GM12878 (cell line): ENCODE results near the gene MVB12B.

Source experiments
- POLR2A ChIP-seq: IDR thresholded peaks from 2 replicates; pipeline ENCODE4 v1.6.1; 2011; ENCODE audit warnings: low read depth, mild to moderate bottlenecking, low read length
- TF ChIP-seq, protein P1 (sequence below), 3 experiments: IDR thresholded peaks in 2 of 3; conservative IDR thresholded peaks in 1 of 3; 2 replicates each; pipeline ENCODE4 v1.5.1; 2011; ENCODE audit warnings: low read depth in 3 of 3, low read length in 3 of 3, mild to moderate bottlenecking in 3 of 3, control low read depth in 2 of 3, moderate library complexity in 2 of 3, inconsistent platforms in 1 of 3, mixed read lengths in 1 of 3; ENCODE audit not compliant: control insufficient read depth in 2 of 3, insufficient read depth in 1 of 3; ENCODE audit errors: extremely low read depth in 1 of 3

DNA sequence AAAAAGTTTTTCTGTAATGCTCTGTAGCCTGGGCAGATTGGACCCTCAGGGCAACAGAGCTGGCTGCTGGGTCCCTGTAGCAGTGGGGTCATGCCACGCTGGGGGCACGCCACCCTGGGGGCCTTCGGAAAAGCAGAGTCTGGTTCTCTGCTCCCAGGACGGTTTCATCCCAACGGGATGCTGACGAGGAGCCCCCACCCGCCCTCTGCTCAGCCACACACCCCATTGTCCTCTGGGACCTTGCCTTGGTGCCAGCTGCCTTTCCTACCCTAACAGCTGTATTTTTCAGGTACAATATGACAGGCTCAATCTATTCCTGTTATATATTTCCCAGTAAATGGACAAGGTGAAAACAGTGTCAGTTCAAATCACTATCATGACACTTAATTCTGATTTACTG, 29.0 kb upstream of the MVB12B start:
- TF ChIP-seq, protein P1, sequence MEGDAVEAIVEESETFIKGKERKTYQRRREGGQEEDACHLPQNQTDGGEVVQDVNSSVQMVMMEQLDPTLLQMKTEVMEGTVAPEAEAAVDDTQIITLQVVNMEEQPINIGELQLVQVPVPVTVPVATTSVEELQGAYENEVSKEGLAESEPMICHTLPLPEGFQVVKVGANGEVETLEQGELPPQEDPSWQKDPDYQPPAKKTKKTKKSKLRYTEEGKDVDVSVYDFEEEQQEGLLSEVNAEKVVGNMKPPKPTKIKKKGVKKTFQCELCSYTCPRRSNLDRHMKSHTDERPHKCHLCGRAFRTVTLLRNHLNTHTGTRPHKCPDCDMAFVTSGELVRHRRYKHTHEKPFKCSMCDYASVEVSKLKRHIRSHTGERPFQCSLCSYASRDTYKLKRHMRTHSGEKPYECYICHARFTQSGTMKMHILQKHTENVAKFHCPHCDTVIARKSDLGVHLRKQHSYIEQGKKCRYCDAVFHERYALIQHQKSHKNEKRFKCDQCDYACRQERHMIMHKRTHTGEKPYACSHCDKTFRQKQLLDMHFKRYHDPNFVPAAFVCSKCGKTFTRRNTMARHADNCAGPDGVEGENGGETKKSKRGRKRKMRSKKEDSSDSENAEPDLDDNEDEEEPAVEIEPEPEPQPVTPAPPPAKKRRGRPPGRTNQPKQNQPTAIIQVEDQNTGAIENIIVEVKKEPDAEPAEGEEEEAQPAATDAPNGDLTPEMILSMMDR (IDR thresholded peaks at IDR 0.05 in 2 of 3, conservative IDR thresholded peaks at IDR 0.05 in 1 of 3; ENCODE audit: control insufficient read depth in 2 of 3, extremely low read depth in 1 of 3, insufficient read depth in 1 of 3, low read depth in 3 of 3, low read length in 3 of 3), result no peak
- no peak for TF ChIP-seq POLR2A
